H1 (cell line): Measurements from ENCODE around the gene GMFB. TPM values are rescaled to one million over a fixed set of nuclear protein-coding genes. Genes with fewer than 3 reads are reported as not detected.

Source experiments
- CTCF ChIA-PET: fragments of 300-600 bp; sonication (Branson Sonifier 250); formaldehyde crosslinking; loops from one replicate; lab custom pipeline; 2021; ENCODE audit not compliant: partially characterized antibody; lab: Charles Lee
- POLR2A ChIA-PET: fragments of 300-600 bp; sonication (Branson Sonifier 250); formaldehyde crosslinking; loops from one replicate; lab custom pipeline; 2021; ENCODE audit warnings: inconsistent platforms; ENCODE audit not compliant: partially characterized antibody; lab: Charles Lee
- DNase-seq, 2 experiments: peaks; one replicate each; pipeline versions ENCODE4 v3.0.0 to v3.0.0-alpha.2; 2010 to 2022; ENCODE audit warnings: low spot score in 2 of 2, low read depth in 1 of 2, mixed read lengths in 1 of 2
- FAIRE-seq: peaks from 2 replicates; lab custom pipeline; 2011; peaks lifted over from hg19 to GRCh38; lab: Jason Lieb, UNC
- H2AFZ ChIP-seq: 2 replicates; pipeline ENCODE4 v1.8.1; 2012; ENCODE audit warnings: low read length, inconsistent platforms
- H2AK5ac ChIP-seq: 2 replicates; pipeline ENCODE4 v1.6.1; 2013; ENCODE audit warnings: low read depth, low read length
- H2BK120ac ChIP-seq: replicated peaks from 2 replicates; pipeline ENCODE3; 2013; ENCODE audit warnings: low read depth, low read length, inconsistent platforms
- H2BK12ac ChIP-seq: 2 replicates; pipeline ENCODE4 v1.6.1; 2013; ENCODE audit warnings: low read depth, low read length
- H2BK15ac ChIP-seq: 2 replicates; pipeline ENCODE4 v1.6.1; 2013; ENCODE audit warnings: low read length
- H2BK20ac ChIP-seq: 2 replicates; pipeline ENCODE4 v1.6.1; 2013; ENCODE audit warnings: low read length
- H2BK5ac ChIP-seq: 2 replicates; pipeline ENCODE4 v1.6.1; 2013; ENCODE audit warnings: low read depth, low read length
- H3K14ac ChIP-seq: 2 replicates; pipeline ENCODE4 v1.6.1; 2013; ENCODE audit warnings: inconsistent platforms; ENCODE audit not compliant: insufficient read length
- H3K18ac ChIP-seq: 2 replicates; pipeline ENCODE4 v1.6.1; 2013; ENCODE audit warnings: low read length; ENCODE audit errors: extremely low read depth
- H3K23ac ChIP-seq: 2 replicates; pipeline ENCODE4 v1.6.1; 2013; ENCODE audit warnings: inconsistent platforms; ENCODE audit not compliant: insufficient read length
- H3K23me2 ChIP-seq: 2 replicates; pipeline ENCODE4 v1.6.1; 2013; ENCODE audit warnings: low read depth, low read length
- H3K27ac ChIP-seq: 2 replicates; pipeline ENCODE4 v1.6.1; 2011; ENCODE audit warnings: low read depth, low read length, inconsistent platforms
- H3K27me3 ChIP-seq, 4 experiments: replicated peaks in 1 of 4; 1 replicate in 1 of 4; 2 replicates in 3 of 4; pipeline versions ENCODE4 v1.6.1 to v1.8.1; 2011 to 2013; ENCODE audit warnings: low read length in 3 of 4, mild to moderate bottlenecking in 3 of 4, inconsistent platforms in 2 of 4, mixed read lengths in 2 of 4, moderate library complexity in 1 of 4; ENCODE audit not compliant: control insufficient read depth in 3 of 4, insufficient read depth in 3 of 4; ENCODE audit errors: extremely low read depth in 1 of 4
- H3K36me3 ChIP-seq, 4 experiments: 2 replicates each; pipeline versions ENCODE4 v1.6.1 to v1.8.1; 2011 to 2013; ENCODE audit warnings: mild to moderate bottlenecking in 4 of 4, low read length in 3 of 4, moderate library complexity in 2 of 4, control low read depth in 1 of 4, inconsistent platforms in 1 of 4; ENCODE audit not compliant: insufficient read depth in 4 of 4, control insufficient read depth in 2 of 4
- H3K4ac ChIP-seq: replicated peaks from 2 replicates; pipeline ENCODE3; 2013; ENCODE audit warnings: low read length, low read depth, mixed read lengths, inconsistent platforms; ENCODE audit not compliant: insufficient read length
- H3K4me1 ChIP-seq, 4 experiments: replicated peaks in 1 of 4; 1 replicate in 1 of 4; 2 replicates in 3 of 4; pipeline versions ENCODE4 v1.6.1 to v1.8.1; 2011 to 2013; ENCODE audit warnings: low read length in 3 of 4, inconsistent platforms in 2 of 4, mixed read lengths in 1 of 4; ENCODE audit not compliant: insufficient read depth in 4 of 4, control insufficient read depth in 3 of 4
- H3K4me2 ChIP-seq, 2 experiments: 2 replicates each; pipeline versions ENCODE4 v1.6.1 to v1.8.1; 2011 to 2013; ENCODE audit warnings: low read depth in 2 of 2, low read length in 2 of 2, control low read depth in 1 of 2, inconsistent platforms in 1 of 2, mild to moderate bottlenecking in 1 of 2; ENCODE audit not compliant: insufficient read depth in 1 of 2
- H3K4me3 ChIP-seq, 4 experiments: fragments of 200-600, 300-600 bp in 1 of 4; sonication (generic), shearing (Covaris generic), sonication (Bioruptor Twin) in 1 of 4; 2 replicates each; pipeline versions ENCODE4 v1.5.1 to v1.8.1; 2011 to 2016; ENCODE audit warnings: low read length in 4 of 4, low read depth in 3 of 4, control low read depth in 2 of 4, inconsistent platforms in 2 of 4, mild to moderate bottlenecking in 2 of 4, mixed read lengths in 1 of 4, moderate library complexity in 1 of 4; ENCODE audit not compliant: insufficient read depth in 2 of 4; ENCODE audit errors: extremely low read depth in 1 of 4
- H3K56ac ChIP-seq: replicated peaks from 2 replicates; pipeline ENCODE3; 2013; ENCODE audit warnings: low read depth, mild to moderate bottlenecking, mixed read lengths, low read length, inconsistent platforms; ENCODE audit not compliant: insufficient read length
- H3K79me1 ChIP-seq: 2 replicates; pipeline ENCODE4 v1.6.1; 2013; ENCODE audit warnings: low read depth, low read length, control low read depth
- H3K79me2 ChIP-seq, 2 experiments: 2 replicates each; pipeline versions ENCODE4 v1.6.1 to v1.8.1; 2012 to 2013; ENCODE audit warnings: low read length in 2 of 2, mild to moderate bottlenecking in 2 of 2, inconsistent platforms in 1 of 2; ENCODE audit not compliant: insufficient read depth in 2 of 2, control insufficient read depth in 1 of 2
- H3K9ac ChIP-seq, 4 experiments: replicated peaks in 1 of 4; 1 replicate in 1 of 4; 2 replicates in 3 of 4; pipeline versions ENCODE4 v1.6.1 to v1.8.1; 2011 to 2013; ENCODE audit warnings: low read depth in 3 of 4, low read length in 3 of 4, control low read depth in 2 of 4, mild to moderate bottlenecking in 2 of 4, moderate library complexity in 2 of 4, inconsistent platforms in 1 of 4; ENCODE audit errors: extremely low read depth in 1 of 4
- H3K9me3 ChIP-seq, 2 experiments: 2 replicates each; pipeline versions ENCODE4 v1.6.1 to v1.8.1; 2012 to 2013; ENCODE audit warnings: mild to moderate bottlenecking in 2 of 2, moderate library complexity in 2 of 2, control low read depth in 1 of 2, inconsistent platforms in 1 of 2, low read depth in 1 of 2, low read length in 1 of 2, mixed read lengths in 1 of 2; ENCODE audit not compliant: insufficient read depth in 2 of 2
- H4K20me1 ChIP-seq, 2 experiments: replicated peaks in 1 of 2; 2 replicates each; pipeline versions ENCODE3 to v1.8.1; 2011 to 2013; ENCODE audit warnings: inconsistent platforms in 2 of 2, low read length in 2 of 2, mild to moderate bottlenecking in 1 of 2; ENCODE audit not compliant: insufficient read depth in 2 of 2, control insufficient read depth in 1 of 2
- H4K5ac ChIP-seq: 2 replicates; pipeline ENCODE4 v1.6.1; 2013; ENCODE audit warnings: low read length, low read depth, mixed read lengths, inconsistent platforms; ENCODE audit not compliant: insufficient read length
- H4K8ac ChIP-seq: 2 replicates; pipeline ENCODE4 v1.8.0; 2013; ENCODE audit warnings: mild to moderate bottlenecking, moderate library complexity, low read length, inconsistent platforms; ENCODE audit not compliant: insufficient read depth; ENCODE audit errors: extremely low read depth
- H4K91ac ChIP-seq: replicated peaks from 2 replicates; pipeline ENCODE3; 2013; ENCODE audit warnings: low read length, mixed read lengths, inconsistent platforms; ENCODE audit not compliant: insufficient read length
- BACH1 ChIP-seq: IDR thresholded peaks from 2 replicates; pipeline ENCODE4 v1.6.1; 2012; ENCODE audit warnings: low read length, improper control_type of control experiment
- CHD1 ChIP-seq: IDR thresholded peaks from 2 replicates; pipeline ENCODE4 v1.6.1; 2012; ENCODE audit warnings: low read depth, low read length, improper control_type of control experiment
- E2F6 ChIP-seq: IDR thresholded peaks from 2 replicates; pipeline ENCODE4 v1.6.1; 2012; ENCODE audit warnings: inconsistent platforms
- NRF1 ChIP-seq: IDR thresholded peaks from 2 replicates; pipeline ENCODE4 v1.6.1; 2011; ENCODE audit warnings: mild to moderate bottlenecking, low read depth, low read length, improper control_type of control experiment
- PHF8 ChIP-seq: fragments of 200-600 bp; sonication (generic); conservative IDR thresholded peaks from 2 replicates; pipeline ENCODE4 v1.7.1; 2012; ENCODE audit warnings: low read depth, mild to moderate bottlenecking, inconsistent platforms, low read length, moderate library complexity
- SIN3A ChIP-seq, 2 experiments: IDR thresholded peaks in 1 of 2; conservative IDR thresholded peaks in 1 of 2; 2 replicates each; pipeline ENCODE4 v1.6.1; 2011 to 2012; ENCODE audit warnings: low read length in 2 of 2, improper control_type of control experiment in 1 of 2, low read depth in 1 of 2, mild to moderate bottlenecking in 1 of 2
- SIRT6 ChIP-seq: IDR thresholded peaks from one replicate; pipeline ENCODE4 v1.7.1; 2012; ENCODE audit warnings: low read length, inconsistent platforms
- ZNF274 ChIP-seq: IDR thresholded peaks from 2 replicates; pipeline ENCODE4 v1.7.0; 2012; ENCODE audit warnings: low read length, borderline replicate concordance; ENCODE audit errors: extremely low read depth
- WGBS, 2 experiments: shearing (Covaris generic) in 1 of 2; methylation state at CpG; one replicate each; pipeline versions ENCODE4 v1.1.6 to v1.1.7; 2013 to 2015; ENCODE audit warnings: low lambda C conversion rate in 2 of 2, mixed read lengths in 2 of 2, inconsistent platforms in 1 of 2, low coverage in 1 of 2, missing lambda C conversion rate in 1 of 2; ENCODE audit not compliant: insufficient replicate concordance in 2 of 2, insufficient coverage in 1 of 2, insufficient read length in 1 of 2; ENCODE audit errors: extremely low coverage in 1 of 2, missing lambda C conversion rate in 1 of 2; 5-methylcytosine and 5-hydroxymethylcytosine counted together
- polyA plus RNA-seq, 7 experiments: library from polyadenylated mRNA; depleted of rRNA in 3 of 7; stranded (reverse) in 5 of 7; unstranded in 2 of 7; fragments of >200 nt in 5 of 7; fragments of 200-250 nt in 2 of 7; gene quantifications; 1 replicate in 5 of 7; 2 replicates in 1 of 7; 4 replicates in 1 of 7; pipeline versions ENCODE4 v1.2.1 to v1.2.3, GENCODE V29; 2011 to 2013; ENCODE audit warnings: missing spikeins in 2 of 7, mixed read lengths in 2 of 7
- total RNA-seq: library from RNA; stranded (reverse); fragmentation: NEBNext Ultra II Directional; extraction: Animal tissue kit (Norgen Biotek cat#: 25700); gene quantifications from 2 replicates; pipeline ENCODE4 v1.2.1, GENCODE V29; 2021

Gene GMFB
- total and polyA plus RNA-seq, 2 of the 8 experiments (the other 6 are each of a cell fraction or from before 2014, with no cell fraction given): 17.9 to 77.3 TPM

GRCh38 chr14:54435500-54435981 lies 53.2 kb downstream of the GMFB start:
- H3K9ac ChIP-seq: no peak overlapping the region
- H4K5ac ChIP-seq: no peak overlapping the region
- no peak overlapping the region for H3K4me2 ChIP-seq
- peaks cover 0 to 9% (median 6%) of the 10 kb centered on the region in 4 experiments; a peak in 5 of 7 replicates for H3K4me1 ChIP-seq
- ChIA-PET CTCF (interaction anchor here (0.9 to 1.9 kb wide), 3 partner anchors 9 to 15 kb away, joined by 3 to 7 read pairs (median 4); no protein-coding TSS in a partner anchor), POLR2A (interaction anchor here (0.8 to 1.9 kb wide), 6 partner anchors 10 to 68 kb away, joined by 3 to 5 read pairs (median 3); no protein-coding TSS in a partner anchor)
- no peak overlapping the region for H3K56ac ChIP-seq
- peaks cover 3 to 4% of the 10 kb centered on the region in 2 experiments for H4K20me1 ChIP-seq
- no peak overlapping the region for H3K14ac ChIP-seq
- no peak overlapping the region for H4K91ac ChIP-seq
- DNase-seq (no peak), FAIRE-seq (no peak)
- H3K27me3 ChIP-seq: no peaks in the 10 kb centered on the region
- H2AFZ ChIP-seq: no peak overlapping the region
- no peak overlapping the region for H3K18ac ChIP-seq
- no peak overlapping the region for H2BK12ac ChIP-seq
- TF ChIP-seq SIRT6: no peak
- TF ChIP-seq E2F6: no peak
- no peak for TF ChIP-seq BACH1
- TF ChIP-seq PHF8: no peak
- TF ChIP-seq ZNF274: no peak
- TF ChIP-seq SIN3A (conservative IDR thresholded peaks at IDR 0.05 in 1 of 2, IDR thresholded peaks at IDR 0.05 in 1 of 2; ENCODE audit: low read depth in 1 of 2, low read length in 2 of 2): no peak
- no peak for TF ChIP-seq CHD1
- TF ChIP-seq NRF1: no peak
- no peak overlapping the region for H3K4me3 ChIP-seq
- peaks cover 5% of the 10 kb centered on the region for H3K79me1 ChIP-seq
- H2AK5ac ChIP-seq: no peak overlapping the region
- H3K23ac ChIP-seq: no peak overlapping the region
- no peak overlapping the region for H2BK15ac ChIP-seq
- H3K36me3 ChIP-seq: peaks cover 0 to 12% (median 2%) of the 10 kb centered on the region in 4 experiments; a peak in 2 of 8 replicates
- peaks cover 34 to 93% of the 10 kb centered on the region in 2 experiments for H3K79me2 ChIP-seq
- H3K4ac ChIP-seq: no peak overlapping the region
- WGBS, 2 experiments: 87% methylated on average over 4 of the region's 4 CpGs; no CpG with 5 or more reads in 1 of the 2 experiments
- H2BK5ac ChIP-seq: no peak overlapping the region
- H3K9me3 ChIP-seq: no peaks in the 10 kb centered on the region
- H4K8ac ChIP-seq: no peak overlapping the region; the same call in 1 of the 2 replicates
- no peak overlapping the region for H2BK120ac ChIP-seq
- H2BK20ac ChIP-seq: no peak overlapping the region
- H3K27ac ChIP-seq: no peak overlapping the region
- H3K23me2 ChIP-seq: no peaks in the 10 kb centered on the region; the same call in 1 of the 2 replicates
